Stomach (tissue), 9 donors: ENCODE data around the gene UBE2S. TPM values are rescaled to one million over a fixed set of nuclear protein-coding genes. Genes with fewer than 3 reads are reported as not detected.
"Not testable (repeated sequence)": the region's sequence is repeated elsewhere in the genome, so short reads cannot be mapped to it uniquely, and the experiment has no call there.

Experiments used
- DNase-seq, 2 donors: peaks; one replicate each; pipeline versions ENCODE4 v3.0.0 to v3.0.0-alpha.2; 2013 to 2019
- H3K27ac ChIP-seq, 5 donors: fragments of 200-600 bp in 4 of 5; sonication (generic) in 4 of 5; one replicate each; pipeline ENCODE4 v1.5.1; 2013 to 2019; ENCODE audit warnings: mild to moderate bottlenecking in 1 of 5, moderate library complexity in 1 of 5
- H3K27me3 ChIP-seq, 3 donors: fragments of 200-600 bp; sonication (generic); one replicate each; pipeline ENCODE4 v1.5.1; 2017 to 2019; ENCODE audit warnings: mixed run types in 1 of 3
- H3K36me3 ChIP-seq, 4 donors: fragments of 200-600 bp; sonication (generic); 1 replicate in 3 of 4; 2 replicates in 1 of 4; pipeline ENCODE4 v1.5.1; 2016 to 2019
- H3K4me1 ChIP-seq, 4 donors: fragments of 200-600 bp; sonication (generic); one replicate each; pipeline ENCODE4 v1.5.1; 2016 to 2019
- H3K4me3 ChIP-seq, 4 donors: fragments of 200-600 bp; sonication (generic) in 3 of 4; one replicate each; pipeline ENCODE4 v1.5.1; 2016 to 2019; ENCODE audit warnings: mild to moderate bottlenecking in 1 of 4
- H3K9me3 ChIP-seq, 4 donors: fragments of 200-600 bp; sonication (generic); one replicate each; pipeline ENCODE4 v1.5.1; 2016 to 2019
- CTCF ChIP-seq, 7 experiments: fragments of 450-650 bp in 4 of 7; fragments of 200-600 bp in 3 of 7; sonication (generic) in 3 of 7; IDR thresholded peaks; one replicate each; pipeline ENCODE4 v1.5.1; 2016 to 2019; ENCODE audit warnings: antibody characterized with exemption in 7 of 7, control low read depth in 2 of 7, mild to moderate bottlenecking in 1 of 7
- EP300 ChIP-seq: sonication (generic); formaldehyde crosslinking; IDR thresholded peaks from one replicate; pipeline ENCODE4 v1.6.1; 2017; ENCODE audit warnings: antibody characterized with exemption
- POLR2A ChIP-seq, 4 donors: fragments of 450-650 bp; IDR thresholded peaks; one replicate each; pipeline ENCODE4 v1.6.1; 2016; ENCODE audit warnings: antibody characterized with exemption in 4 of 4, control low read depth in 2 of 4, mild to moderate bottlenecking in 1 of 4, moderate library complexity in 1 of 4
- POLR2AphosphoS5 ChIP-seq, 3 donors: sonication (generic); formaldehyde crosslinking; IDR thresholded peaks; one replicate each; pipeline ENCODE4 v1.6.1; 2016; ENCODE audit warnings: antibody characterized with exemption in 3 of 3
- WGBS, 5 donors: extraction: QIAGEN DNeasy Blood & Tissue Kit in 3 of 5; methylation state at CpG; one replicate each; pipeline versions ENCODE4 v1.1.5 to v1.1.7; 2013 to 2018; 5-methylcytosine and 5-hydroxymethylcytosine counted together
- intact Hi-C: fragments of 100-400 bp; cut with DNase I; formaldehyde crosslinking; loops from one replicate; pipeline ENCODE4 v1.15.1; 2023; ENCODE audit warnings: low total_unique reads
- polyA plus RNA-seq, 3 donors: library from polyadenylated mRNA; stranded (reverse); fragments of 200-250 nt; gene quantifications; one replicate each; pipeline ENCODE4 v1.2.3, GENCODE V29; 2013
- total RNA-seq, 5 donors: library from RNA; depleted of rRNA; stranded (reverse); fragments of >200 nt; gene quantifications; one replicate each; pipeline versions ENCODE4 v1.1.0 to v1.2.3, GENCODE V29; 2014 to 2016
- donor health status: healthy with polysubstance abuse.
- donor health status: Bipolar disorder and iron deficiency.
- donor health status: healthy.

UBE2S gene
- total and polyA plus RNA-seq, 8 donors, result 8.0 to 43.3 (median 13.1) TPM

GRCh38 chr19:55418185-55418584, 10.6 kb upstream of the UBE2S start:
- Histone ChIP-seq H3K4me3 (no peak overlapping the region), H3K36me3 (no peaks in the 10 kb centered on the region), H3K9me3 (no peaks in the 10 kb centered on the region), H3K4me1 (no peaks in the 10 kb centered on the region), H3K27me3 (peaks cover 0 to 26% (median 0%) of the 10 kb centered on the region in 3 donors), H3K27ac (no peak overlapping the region)
- WGBS, 5 donors, result 12 to 21% (median 15%) methylated on average over 4 to 7 of the region's 7 CpGs
- DNase-seq, result peak; percentile 57 to 92
- TF ChIP-seq CTCF (IDR thresholded peaks at IDR 0.05), result peak in 5 of 7 experiments; percentile 30 to 75 (median 57)
- TF ChIP-seq POLR2AphosphoS5 (IDR thresholded peaks at IDR 0.05), result peak in 1 of 3 donors; percentile 7
- no peak for TF ChIP-seq EP300
- no peak for TF ChIP-seq POLR2A (IDR thresholded peaks at IDR 0.05)
- intact Hi-C loops, result loop anchor here (5.0 to 10.0 kb wide), 2 partner anchors 113 to 276 kb away; no protein-coding TSS in a partner anchor

GRCh38 chr19:55410168-55410567, 2.6 kb upstream of the UBE2S start:
- H3K4me3 ChIP-seq, result no peak overlapping the region
- intact Hi-C loops, result loop anchor here (10.0 kb wide), 1 partner anchor 105 kb away; no protein-coding TSS in a partner anchor
- 90 to 97% (median 94%) methylated on average over 2 of the region's 2 CpGs for WGBS, 5 donors
- H3K9me3 ChIP-seq, result no peaks in the 10 kb centered on the region
- no peak for DNase-seq
- H3K27ac ChIP-seq, result no peak overlapping the region
- peaks cover 8 to 13% (median 9%) of the 10 kb centered on the region in 4 donors for H3K36me3 ChIP-seq
- no peaks in the 10 kb centered on the region for H3K27me3 ChIP-seq
- peaks cover 15 to 25% (median 22%) of the 10 kb centered on the region in 4 donors for H3K4me1 ChIP-seq
- no peak for TF ChIP-seq POLR2AphosphoS5 (IDR thresholded peaks at IDR 0.05)
- no peak for TF ChIP-seq EP300
- no peak for TF ChIP-seq CTCF (IDR thresholded peaks at IDR 0.05)
- no peak for TF ChIP-seq POLR2A (IDR thresholded peaks at IDR 0.05)

- H3K4me1 ChIP-seq, result peaks cover 15 to 26% (median 22%) of the 10 kb centered on the region in 4 donors
- WGBS, 5 donors, result 90 to 96% (median 95%) methylated on average over 8 of the region's 8 CpGs
- DNase-seq, intact Hi-C loops, H3K9me3 ChIP-seq, H3K27me3 ChIP-seq, H3K4me3 ChIP-seq: not testable (repeated sequence)
- H3K27ac ChIP-seq, result peak overlapping the region in 1 of 5 donors; percentile 99
- H3K36me3 ChIP-seq, result peaks cover 14 to 21% (median 18%) of the 10 kb centered on the region in 4 donors
Observed at GRCh38 chr19:55409179-55409578, 1.6 kb upstream of the UBE2S start.

- no peak for TF ChIP-seq CTCF (IDR thresholded peaks at IDR 0.05)
- no peak for TF ChIP-seq POLR2AphosphoS5 (IDR thresholded peaks at IDR 0.05)
- no peak for TF ChIP-seq EP300
- TF ChIP-seq POLR2A (IDR thresholded peaks at IDR 0.05), result no peak
- H3K9me3 ChIP-seq, result no peaks in the 10 kb centered on the region
- H3K36me3 ChIP-seq, result peaks cover 15 to 28% (median 24%) of the 10 kb centered on the region in 4 donors
- WGBS, 5 donors, result 67 to 71% (median 68%) methylated on average over 4 to 9 of the region's 9 CpGs
- H3K27ac ChIP-seq, result peak overlapping the region; percentile 83 to 99 (median 98)
- intact Hi-C loops, result no loop called here
- DNase-seq, result no peak
- peaks cover 15 to 26% (median 22%) of the 10 kb centered on the region in 4 donors for H3K4me1 ChIP-seq
- H3K27me3 ChIP-seq, result no peaks in the 10 kb centered on the region
- peak overlapping the region; percentile 88 to 99 (median 94) for H3K4me3 ChIP-seq
Observed at GRCh38 chr19:55408533-55408872, 915 bp upstream of the UBE2S start.

- Histone ChIP-seq H3K27me3 (no peaks in the 10 kb centered on the region), H3K4me1 (peaks cover 15 to 26% (median 22%) of the 10 kb centered on the region in 4 donors), H3K4me3 (peak overlapping the region; percentile 88 to 99 (median 94)), H3K9me3 (no peaks in the 10 kb centered on the region), H3K36me3 (peaks cover 21 to 33% (median 30%) of the 10 kb centered on the region in 4 donors), H3K27ac (peak overlapping the region; percentile 95 to 99 (median 98))
- intact Hi-C loops, result no loop called here
- DNase-seq, result peak; percentile 98 to 100
- WGBS, 5 donors, result 0 to 1% (median 0%) methylated on average over 49 to 72 of the region's 72 CpGs
- TF ChIP-seq EP300 (no peak), POLR2AphosphoS5 (IDR thresholded peaks at IDR 0.05) (peak in 1 of 3 donors; percentile 93), POLR2A (IDR thresholded peaks at IDR 0.05) (peak in 1 of 4 donors; percentile 65)
Observed at GRCh38 chr19:55407800-55408532, 378 bp upstream of the UBE2S start.
